Superior temporal gyrus (tissue), 1 donor: ENCODE measurements around the gene CSPG5.

ENCODE experiments used
- DNase-seq: peaks from one replicate; pipeline ENCODE4 v3.0.0-alpha.2; 2016; ENCODE audit errors: extremely low spot score

The CSPG5 gene

GRCh38 chr3:47578691-47579632 is at the start of gene CSPG5:
Gene CSPG5 (minus strand): TSS chr3:47578865. CDS start chr3:47578693, 172 bp downstream.
- DNase-seq, result no peak

- DNase-seq, result no peak
Measured at GRCh38 chr3:47628426-47628825, 49.8 kb upstream of the CSPG5 start.

GRCh38 chr3:47622671-47623461 is 44.2 kb upstream of the CSPG5 start:
- no peak for DNase-seq

GRCh38 chr3:47617086-47618010 is 38.7 kb upstream of the CSPG5 start:
- DNase-seq, result no peak

- no peak for DNase-seq
Measured at GRCh38 chr3:47614788-47615187, 36.1 kb upstream of the CSPG5 start.

GRCh38 chr3:47613722-47614121 is 35.1 kb upstream of the CSPG5 start:
- DNase-seq, result peak; percentile 71

GRCh38 chr3:47612879-47613278 is 34.2 kb upstream of the CSPG5 start:
- no peak for DNase-seq

GRCh38 chr3:47612178-47612577 is 33.5 kb upstream of the CSPG5 start:
- DNase-seq, result peak; percentile 75

GRCh38 chr3:47611576-47611975 is 32.9 kb upstream of the CSPG5 start:
- DNase-seq, result peak; percentile 69

GRCh38 chr3:47610583-47610982 is 31.9 kb upstream of the CSPG5 start:
- peak; percentile 58 for DNase-seq

GRCh38 chr3:47607335-47607734 is 28.7 kb upstream of the CSPG5 start:
- no peak for DNase-seq

GRCh38 chr3:47606165-47606564 is 27.5 kb upstream of the CSPG5 start:
- peak; percentile 25 for DNase-seq

- no peak for DNase-seq
Measured at GRCh38 chr3:47605652-47606051, 27.0 kb upstream of the CSPG5 start.

- DNase-seq, result no peak
Measured at GRCh38 chr3:47604145-47604544, 25.5 kb upstream of the CSPG5 start.

GRCh38 chr3:47603332-47603731 is 24.7 kb upstream of the CSPG5 start:
- DNase-seq, result no peak

GRCh38 chr3:47601281-47601680 is 22.6 kb upstream of the CSPG5 start:
- DNase-seq, result peak; percentile 71

GRCh38 chr3:47594792-47595191 is 16.1 kb upstream of the CSPG5 start:
- no peak for DNase-seq

GRCh38 chr3:47592066-47592795 is 13.6 kb upstream of the CSPG5 start:
- DNase-seq, result no peak

- no peak for DNase-seq
Measured at GRCh38 chr3:47590216-47590615, 11.6 kb upstream of the CSPG5 start.

- no peak for DNase-seq
Measured at GRCh38 chr3:47588587-47588986, 9.9 kb upstream of the CSPG5 start.

GRCh38 chr3:47588053-47588452 is 9.4 kb upstream of the CSPG5 start:
- DNase-seq, result no peak
